ENCODE results near the gene UBE2H.
"Not testable (repeated sequence)": the region's sequence is repeated elsewhere in the genome, so short reads cannot be mapped to it uniquely, and the experiment has no call there.

The UBE2H gene

DNA sequence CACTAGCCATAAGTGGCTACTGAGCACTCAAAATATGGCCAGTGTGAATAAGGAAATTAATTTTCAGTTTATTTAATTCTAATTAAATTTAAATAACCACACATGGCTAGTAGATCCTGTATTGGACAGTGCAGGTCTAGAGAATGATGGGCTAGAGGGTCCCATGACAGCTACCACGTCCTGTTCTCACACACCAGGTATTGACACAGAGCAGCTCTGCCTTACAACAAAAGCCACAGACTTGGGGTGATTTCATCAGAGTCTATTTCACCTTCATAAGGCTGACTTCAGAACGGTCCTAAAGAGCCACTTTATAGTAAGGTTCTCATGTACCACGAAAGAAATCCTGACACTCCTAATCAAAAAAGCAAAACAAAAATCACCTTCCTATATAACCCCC, 111.3 kb downstream of the UBE2H start:
- DNase-seq = no peak

DNA sequence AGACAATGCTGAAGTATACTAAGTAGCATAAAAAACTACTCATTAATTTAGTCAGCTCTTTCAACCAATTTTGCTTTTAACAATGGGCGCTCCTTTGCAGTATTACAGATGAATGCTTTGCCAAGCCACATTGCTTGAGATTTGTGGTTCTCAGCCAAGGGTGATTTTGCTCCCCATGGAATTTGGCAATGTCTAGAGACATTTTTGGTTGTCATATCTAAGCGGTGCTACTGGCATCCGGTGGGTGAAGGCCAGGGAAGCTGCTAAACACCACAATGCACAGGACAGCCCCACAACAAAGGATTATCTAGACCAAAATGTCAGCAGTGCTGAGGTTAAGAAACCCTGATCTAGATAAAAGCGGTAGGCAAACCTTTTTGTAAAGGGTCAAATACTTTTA, 112.0 kb downstream of the UBE2H start:
- DNase-seq = no peak

GRCh38 chr7:129836983-129837382, 115.8 kb downstream of the UBE2H start:
- DNase-seq = no peak

GRCh38 chr7:129835569-129835968, 117.2 kb downstream of the UBE2H start:
- no peak for DNase-seq

GRCh38 chr7:129833353-129833752, 119.4 kb downstream of the UBE2H start:
- DNase-seq = not testable (repeated sequence)

DNA sequence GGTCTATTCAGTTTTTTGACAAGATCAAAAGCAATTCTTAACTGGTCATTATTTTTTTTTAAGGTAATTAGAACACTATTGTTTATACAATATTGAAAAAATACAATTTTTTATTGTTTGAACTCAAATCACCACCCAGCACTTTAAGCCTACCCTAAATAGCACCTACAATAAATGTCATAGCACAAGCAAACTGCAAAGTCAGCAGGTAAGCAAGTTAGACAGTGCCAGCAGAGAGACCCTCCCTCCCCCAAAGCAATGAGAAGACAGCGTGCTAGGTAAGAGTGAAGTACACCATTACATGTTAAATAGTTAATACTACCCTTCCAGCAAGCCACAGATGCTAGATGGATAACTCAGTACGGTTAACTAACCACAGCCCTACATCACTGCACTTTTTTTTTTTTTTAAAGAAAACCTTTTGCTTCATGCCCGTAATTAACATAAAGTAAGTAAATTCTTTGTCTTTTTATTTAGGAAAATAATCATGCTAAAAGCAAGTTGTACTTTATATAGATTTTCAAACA, 120.0 kb downstream of the UBE2H start:
- no peak for DNase-seq

DNA sequence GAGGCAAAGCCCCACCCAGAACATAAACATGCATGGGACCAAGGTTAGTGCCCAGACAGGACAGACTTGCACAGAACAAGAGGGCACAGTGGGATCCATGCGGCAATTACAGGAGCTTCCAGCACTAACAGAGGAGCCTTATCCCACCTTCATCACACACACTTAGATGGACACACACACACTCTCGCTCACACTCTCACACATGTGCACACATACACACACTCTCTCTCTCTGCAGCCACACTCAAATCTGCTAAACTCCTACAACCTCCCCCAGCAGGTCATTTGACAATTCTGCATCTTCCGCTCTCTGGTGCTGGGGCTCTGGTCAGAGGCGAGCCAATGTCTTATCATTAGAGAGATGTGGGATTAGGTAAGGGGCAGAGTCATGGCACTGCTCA, 120.5 kb downstream of the UBE2H start:
- DNase-seq = no peak

DNA sequence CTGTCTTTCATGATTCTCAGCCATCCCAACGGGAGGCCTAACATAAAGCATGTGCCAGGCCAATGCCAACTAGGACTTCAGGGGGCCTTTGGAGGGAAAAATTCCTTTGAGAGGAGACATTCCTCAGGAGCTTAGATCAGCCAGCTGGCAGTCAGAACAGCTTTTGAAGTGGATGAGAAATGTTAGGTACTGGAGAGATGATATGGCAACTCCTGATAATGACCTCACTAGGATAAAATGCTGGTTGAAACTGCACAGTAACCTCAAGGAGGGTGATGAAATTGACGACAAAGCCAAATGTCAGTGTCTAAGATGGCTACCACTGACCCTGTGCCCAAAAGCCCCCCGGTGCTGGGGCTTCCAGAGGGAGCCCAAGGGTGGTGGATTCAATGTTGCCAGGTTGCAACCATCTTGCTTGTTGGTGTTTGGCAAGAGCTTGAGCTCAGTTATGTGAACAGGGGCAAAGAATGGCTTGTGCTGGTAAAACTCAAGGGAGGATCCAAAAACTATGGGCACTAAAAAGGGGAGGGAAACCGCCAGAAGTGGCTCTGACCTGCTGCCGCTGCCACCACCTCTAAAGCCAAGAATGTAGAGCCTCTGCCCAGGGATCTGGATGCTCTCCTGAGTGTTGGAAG, 121.2 kb downstream of the UBE2H start:
- no peak for DNase-seq

GRCh38 chr7:129830949-129831348, 121.8 kb downstream of the UBE2H start:
- DNase-seq = no peak

DNA sequence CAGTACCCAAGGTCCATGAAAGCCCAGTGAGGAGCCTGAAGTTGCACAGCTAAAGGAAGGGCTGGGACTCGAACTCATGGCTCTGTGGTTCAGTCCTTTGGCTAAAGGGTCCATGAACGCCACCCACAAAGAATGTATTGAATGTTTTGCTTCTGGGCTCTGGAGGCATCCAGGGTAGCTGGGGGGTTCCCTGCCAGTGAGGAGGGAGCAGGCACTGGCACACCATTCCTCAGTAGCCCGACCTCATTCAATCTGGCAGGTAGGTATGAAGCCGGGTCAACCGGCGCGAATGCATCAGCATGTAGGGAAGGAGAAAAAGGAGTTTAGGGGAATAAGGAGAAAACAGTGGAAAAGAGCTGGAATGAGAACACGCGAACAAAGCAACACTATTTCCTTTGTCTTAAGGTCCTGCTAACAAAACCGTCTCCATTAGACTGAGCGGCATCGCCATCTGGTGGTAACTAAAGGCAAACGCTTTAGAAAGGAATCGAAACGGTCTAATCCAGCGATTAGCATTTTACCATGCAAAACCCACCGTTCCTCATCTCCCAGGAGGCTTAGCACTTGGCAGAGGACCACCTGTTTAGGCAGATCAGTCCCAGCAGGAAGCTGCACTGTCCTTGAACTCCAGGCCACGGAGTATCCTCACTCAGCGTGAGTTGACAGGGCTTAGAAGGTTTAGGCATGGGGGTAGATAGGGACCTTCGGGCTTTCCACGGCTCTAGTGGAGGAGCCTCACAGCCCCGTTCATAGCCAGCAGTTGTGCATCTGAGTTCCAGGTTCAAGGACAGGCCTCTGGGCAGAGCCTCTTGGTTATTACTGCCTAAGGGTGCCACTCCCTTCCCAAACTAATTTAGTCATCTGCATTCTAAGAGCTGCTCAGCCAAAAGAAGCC, 122.8 kb downstream of the UBE2H start:
- peak; percentile 64 for DNase-seq

GRCh38 chr7:129828989-129829736, 123.6 kb downstream of the UBE2H start:
- DNase-seq = no peak

DNA sequence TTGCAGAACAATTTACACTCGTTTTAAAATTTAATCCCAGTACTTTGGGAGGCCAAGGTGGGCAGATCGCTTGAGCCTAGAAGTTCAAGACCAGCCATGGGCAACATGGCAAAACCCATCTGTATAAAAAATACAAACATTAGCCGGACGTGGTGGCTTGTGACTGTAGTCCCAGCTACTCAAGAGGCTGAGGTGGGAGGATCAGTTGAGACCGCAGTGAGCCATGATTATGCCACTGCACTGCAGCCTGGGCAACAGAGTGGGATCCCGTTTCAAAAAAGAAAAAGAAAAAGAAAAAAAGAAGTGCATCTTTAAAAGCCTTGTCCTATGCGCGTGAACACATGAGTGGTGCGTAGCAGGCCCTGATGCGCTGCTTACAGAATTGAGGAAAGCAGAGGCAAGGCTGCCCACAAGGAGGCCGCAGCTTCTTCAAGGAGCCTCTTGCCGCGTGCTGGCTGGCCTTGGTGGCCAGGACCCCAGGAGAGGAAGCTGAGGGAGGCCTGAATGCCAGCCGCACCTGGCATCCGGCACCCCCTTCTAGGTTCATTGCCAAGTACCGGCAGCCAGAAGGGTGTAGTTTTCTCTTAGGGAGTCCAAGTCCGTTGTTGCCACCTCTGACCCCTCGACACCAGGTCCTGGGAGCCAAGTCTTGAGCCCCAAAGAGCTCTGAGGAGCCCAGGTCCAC, 124.5 kb downstream of the UBE2H start:
- DNase-seq = no peak

GRCh38 chr7:129827467-129827990, 125.2 kb downstream of the UBE2H start:
- DNase-seq = no peak

- not testable (repeated sequence) for DNase-seq
Observed at GRCh38 chr7:129826895-129827294, 125.9 kb downstream of the UBE2H start.

- DNase-seq = peak; percentile 87
Observed at GRCh38 chr7:129825209-129825970, 127.4 kb downstream of the UBE2H start.

- no peak for DNase-seq
Observed at GRCh38 chr7:129824291-129825208, 128.2 kb downstream of the UBE2H start.

DNA sequence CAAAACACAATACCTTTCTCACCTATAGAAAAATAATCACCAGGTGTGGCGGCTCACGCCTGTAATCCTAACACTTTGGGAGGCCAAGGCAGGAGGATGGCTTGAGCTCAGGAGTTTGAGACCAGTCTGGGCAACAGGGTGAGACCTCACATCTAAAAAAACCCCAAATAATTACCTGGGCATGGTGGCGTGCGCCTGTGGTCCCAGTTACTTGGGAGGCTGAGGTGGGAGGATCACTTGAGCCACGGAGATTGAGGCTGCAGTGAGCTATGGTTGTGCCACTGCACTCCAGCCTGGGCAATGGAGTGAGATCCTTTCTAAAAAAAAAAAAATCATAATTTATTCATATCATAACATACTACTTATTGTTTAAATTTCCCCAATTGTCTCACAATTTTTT, 129.6 kb downstream of the UBE2H start:
- not testable (repeated sequence) for DNase-seq

DNA sequence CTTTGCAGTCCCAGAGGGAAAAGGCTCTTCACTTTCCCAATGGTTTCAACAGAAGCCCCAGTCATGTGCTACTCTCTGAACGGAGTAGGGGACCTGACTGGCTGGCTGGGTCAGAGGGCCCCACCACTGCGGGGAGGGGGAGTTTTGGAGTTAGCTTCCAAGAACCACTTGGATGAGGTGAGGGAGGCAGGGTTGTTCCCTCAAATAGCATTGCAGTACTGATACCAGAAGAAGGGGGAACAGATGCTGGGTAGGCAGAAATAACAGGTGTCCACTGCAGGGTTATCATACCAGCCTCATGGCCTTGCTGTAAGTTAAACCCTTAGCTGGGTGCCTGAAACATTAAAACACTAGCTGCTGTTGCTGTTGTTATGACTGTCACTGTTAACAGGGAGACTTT, 131.3 kb downstream of the UBE2H start:
- DNase-seq = no peak

DNA sequence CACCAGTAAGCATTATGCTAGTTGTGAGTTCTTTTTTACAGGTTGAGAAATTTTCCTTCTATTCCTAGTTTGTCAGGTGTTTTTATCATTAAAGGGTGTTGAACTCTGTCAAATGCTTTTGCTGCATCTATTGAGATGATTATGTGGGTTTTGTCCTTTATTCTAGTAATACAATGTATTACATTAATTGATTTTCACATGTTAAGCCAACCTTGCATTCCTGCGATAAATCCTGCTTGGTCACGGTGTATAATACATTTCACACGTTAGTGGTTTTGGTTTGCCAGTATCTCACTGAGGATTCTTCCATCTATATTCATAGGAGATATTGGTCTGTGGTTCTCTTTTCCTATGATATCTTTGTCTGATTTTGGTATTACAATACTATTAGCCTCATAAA, 136.0 kb downstream of the UBE2H start:
- DNase-seq = no peak

- no peak for DNase-seq
Observed at GRCh38 chr7:129807863-129808262, 144.9 kb downstream of the UBE2H start.
